G401 (cell line): ENCODE results near the gene FLOT2. TPM values are rescaled to one million over a fixed set of nuclear protein-coding genes. Genes with fewer than 3 reads are reported as not detected.
"Not testable (repeated sequence)": the region's sequence is repeated elsewhere in the genome, so short reads cannot be mapped to it uniquely, and the experiment has no call there.

ENCODE experiments used
- DNase-seq: peaks from one replicate; pipeline ENCODE4 v3.0.0-alpha.2; 2015; ENCODE audit warnings: low spot score
- in situ Hi-C: cut with HindIII; loops from 2 replicates; pipeline ENCODE4 v1.10.0; 2016; ENCODE audit warnings: low sequenced_read_pairs, mixed read lengths
- total RNA-seq: library from RNA; depleted of rRNA; stranded (reverse); fragments of >200 nt; shearing (Covaris generic); gene quantifications from 2 replicates; pipeline ENCODE4 v1.2.3, GENCODE V29; 2014

FLOT2 gene
- total RNA-seq, 1 experiment from 2014 or later: 59.7 TPM

- in situ Hi-C loops: no loop called here
- DNase-seq: no peak
Observed at GRCh38 chr17:28898527-28898955, 1.0 kb upstream of the FLOT2 start.

GRCh38 chr17:28897769-28898526 lies 415 bp upstream of the FLOT2 start:
- in situ Hi-C loops: no loop called here
- no peak for DNase-seq

DNA sequence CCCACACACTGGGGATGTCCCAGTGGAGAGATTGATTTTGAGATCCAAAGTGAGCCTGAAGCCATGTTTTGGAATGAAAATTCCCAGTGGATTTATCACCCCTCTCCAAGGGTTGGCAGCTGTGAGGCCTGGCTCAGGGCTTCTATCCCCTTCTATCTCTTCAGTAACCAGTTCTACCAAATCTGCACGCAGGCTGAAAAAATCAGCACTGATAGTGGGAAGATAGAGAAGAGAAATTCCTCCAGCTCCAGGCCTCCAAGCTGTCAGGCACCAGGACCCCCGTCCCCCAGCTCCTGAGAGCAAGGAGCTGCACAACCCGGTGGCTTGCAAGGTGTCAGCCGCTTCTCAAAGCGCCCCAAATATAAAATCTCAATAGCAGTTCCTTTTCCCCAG lies 1.0 kb downstream of the FLOT2 start:
- in situ Hi-C loops: no loop called here
- DNase-seq: no peak

GRCh38 chr17:28895794-28896447 lies 1.6 kb downstream of the FLOT2 start:
- in situ Hi-C loops: no loop called here

GRCh38 chr17:28893248-28894183 lies 4.0 kb downstream of the FLOT2 start:
- DNase-seq, in situ Hi-C loops: not testable (repeated sequence)

More at GRCh38 chr17:28895794-28896447, 1.6 kb downstream of the FLOT2 start:
- DNase-seq: peak; percentile 13

- in situ Hi-C loops: no loop called here
- no peak for DNase-seq
Observed at GRCh38 chr17:28892024-28892423, 5.5 kb downstream of the FLOT2 start.

DNA sequence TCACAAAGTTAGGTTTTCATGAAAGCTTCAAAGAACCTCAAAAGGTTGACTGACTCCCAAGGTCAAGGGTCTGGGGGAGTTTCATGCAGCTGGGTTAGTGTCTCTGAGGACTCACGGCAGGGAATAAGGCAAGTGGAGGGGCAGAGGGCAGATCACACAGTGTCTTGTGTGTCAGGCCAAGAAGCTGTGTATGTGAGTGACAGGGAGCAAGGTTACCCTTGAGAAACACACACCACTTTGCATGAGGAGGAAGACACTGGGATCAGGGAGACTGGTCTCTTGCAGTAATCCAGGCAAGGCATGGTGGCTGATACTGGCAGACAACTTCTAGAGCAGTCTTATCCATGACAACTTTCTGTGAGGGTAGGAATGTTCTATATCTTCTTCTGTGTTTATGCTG lies 6.3 kb downstream of the FLOT2 start:
- in situ Hi-C loops: no loop called here
- no peak for DNase-seq

- in situ Hi-C loops: no loop called here
- no peak for DNase-seq
Observed at GRCh38 chr17:28889996-28890395, 7.5 kb downstream of the FLOT2 start.

- DNase-seq: no peak
- in situ Hi-C loops: no loop called here
Observed at GRCh38 chr17:28888832-28889231, 8.7 kb downstream of the FLOT2 start.

DNA sequence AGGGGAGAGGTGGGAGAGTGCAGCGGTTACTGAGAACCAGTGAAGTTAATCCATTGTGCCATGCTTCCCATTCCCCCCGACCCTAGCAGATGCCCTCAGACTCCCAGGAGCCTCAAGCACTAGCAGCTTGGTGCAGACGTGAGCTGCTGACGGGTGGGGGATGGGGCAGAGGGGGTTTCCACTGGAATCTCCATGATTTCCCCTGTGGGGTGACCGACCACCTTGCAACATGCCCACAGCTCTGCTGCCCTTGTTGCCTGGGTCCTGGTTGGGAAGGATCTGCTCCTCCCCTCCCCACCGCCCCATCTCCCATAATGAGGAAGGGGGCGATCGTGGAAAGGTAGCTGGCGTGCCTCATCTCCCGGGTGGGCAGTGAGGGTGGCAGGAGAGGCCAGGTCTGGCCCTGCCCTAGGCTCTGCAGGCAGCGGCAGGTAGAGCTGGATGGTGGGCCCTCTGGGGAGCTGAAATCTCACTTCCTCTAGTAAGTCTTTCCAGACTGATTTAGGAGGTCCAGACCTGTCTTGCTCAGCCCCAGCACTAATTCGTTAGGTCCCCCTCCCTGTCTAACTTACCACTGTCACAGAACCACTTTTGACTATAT lies 9.6 kb downstream of the FLOT2 start:
- no peak for DNase-seq
- in situ Hi-C loops: no loop called here

DNA sequence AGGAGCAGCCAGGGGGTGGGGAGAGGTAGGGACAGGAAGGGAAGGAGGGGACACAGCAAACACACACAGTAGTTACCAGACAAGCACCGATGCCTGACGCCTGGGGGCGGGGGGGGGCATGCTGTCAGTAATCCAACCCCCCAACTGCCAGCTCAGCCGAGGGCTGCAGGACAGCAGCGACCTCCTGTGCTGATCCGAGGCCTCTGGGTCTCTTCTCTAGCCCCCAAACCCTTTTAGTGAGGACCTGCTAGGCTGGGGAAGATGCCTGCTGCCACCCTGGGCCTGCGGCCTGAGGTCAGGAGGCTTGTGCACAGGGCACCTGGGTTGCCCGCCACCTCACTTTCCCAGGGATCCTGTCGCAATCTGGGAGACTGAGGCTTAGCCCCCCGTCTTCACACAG lies 11.6 kb downstream of the FLOT2 start:
- DNase-seq: no peak
- in situ Hi-C loops: no loop called here

GRCh38 chr17:28885363-28885762 lies 12.2 kb downstream of the FLOT2 start:
- DNase-seq: no peak
- in situ Hi-C loops: no loop called here

GRCh38 chr17:28883967-28884702 lies 13.4 kb downstream of the FLOT2 start:
- in situ Hi-C loops: no loop called here
- no peak for DNase-seq

- DNase-seq: no peak
- in situ Hi-C loops: no loop called here
Observed at GRCh38 chr17:28882154-28882895, 15.2 kb downstream of the FLOT2 start.

DNA sequence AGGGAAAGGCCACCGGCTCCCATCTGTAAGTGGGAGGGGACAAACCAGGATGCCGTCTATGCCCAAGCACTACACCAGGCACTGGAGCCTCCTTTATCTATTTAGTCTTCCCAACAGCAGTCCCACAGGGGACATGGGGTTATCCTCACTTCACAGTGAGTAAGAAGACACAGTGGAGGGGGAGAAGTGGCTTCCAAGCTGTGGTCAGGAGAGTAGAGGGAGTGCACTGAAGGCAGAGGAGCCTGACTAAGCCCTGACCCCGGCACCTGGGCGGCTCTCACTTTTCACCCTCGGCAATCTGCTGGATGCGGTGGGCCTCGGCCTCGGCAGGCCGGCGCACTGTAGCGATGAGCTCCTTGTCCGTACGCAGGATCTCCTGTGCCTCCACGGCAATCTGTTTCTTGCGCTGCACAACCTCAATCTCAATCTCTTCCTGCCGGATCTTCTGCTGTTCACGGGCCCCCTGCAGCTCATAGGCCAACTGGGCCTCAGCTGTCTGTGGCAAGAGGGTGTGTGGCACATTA lies 15.9 kb downstream of the FLOT2 start:
- in situ Hi-C loops: no loop called here
- DNase-seq: no peak

DNA sequence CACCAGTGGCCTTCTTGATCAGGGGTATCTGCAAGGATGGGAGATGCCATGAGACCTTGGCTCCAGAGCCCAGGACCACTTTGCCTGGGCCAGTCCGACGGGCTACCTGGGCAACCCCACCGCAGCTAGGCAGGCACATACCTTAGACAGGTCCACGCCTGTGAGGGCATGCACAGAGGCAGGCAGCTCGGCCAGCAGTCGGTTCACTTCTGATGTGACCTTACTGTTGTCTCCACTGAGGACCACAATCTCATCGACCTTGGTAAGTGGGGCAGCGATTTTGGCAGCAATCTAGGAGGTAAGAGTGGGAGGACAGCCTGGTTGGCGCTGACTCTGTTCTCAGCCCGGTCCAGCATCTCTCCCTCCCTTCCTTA lies 17.0 kb downstream of the FLOT2 start:
- no peak for DNase-seq
- in situ Hi-C loops: no loop called here

DNA sequence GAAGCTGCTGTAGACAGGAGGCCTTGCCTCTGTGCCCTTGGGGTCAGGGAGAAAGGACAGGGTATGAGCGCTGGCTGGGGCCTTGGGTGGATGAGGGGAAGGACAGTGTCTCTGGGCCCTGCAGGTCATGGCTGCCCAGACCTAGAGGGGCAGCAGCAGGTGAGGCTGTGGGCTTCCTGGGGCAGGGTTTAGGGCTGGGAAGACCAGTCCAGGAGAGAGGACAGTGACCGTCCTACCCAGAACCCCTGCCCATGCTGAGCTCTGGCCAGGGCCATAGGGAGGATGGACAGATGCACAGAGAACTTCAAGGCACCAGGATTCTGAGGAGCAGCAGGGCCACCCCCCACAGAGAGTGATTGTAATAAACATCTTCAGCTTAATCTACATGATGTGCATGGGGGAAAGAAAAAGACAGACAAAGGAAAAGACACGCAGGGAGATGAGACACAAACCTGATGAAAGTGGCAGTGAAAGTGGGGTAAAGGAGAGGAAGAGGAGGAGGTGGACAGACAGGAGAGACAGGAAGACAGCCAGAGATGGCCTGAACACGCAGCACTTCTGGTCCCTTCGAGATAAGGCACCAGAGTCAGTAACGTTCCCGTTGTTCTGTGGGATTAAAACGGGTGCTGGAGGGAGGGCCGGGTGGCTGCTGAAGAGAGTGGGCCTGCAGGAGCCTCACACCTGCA lies 17.5 kb downstream of the FLOT2 start:
- no peak for DNase-seq
- in situ Hi-C loops: loop anchor here (5.0 kb wide), 1 partner anchor 118 kb away; no protein-coding TSS in a partner anchor
